Colonic mucosa (tissue), 4 donors: ENCODE data around the gene HTR2A. TPM values are rescaled to one million over a fixed set of nuclear protein-coding genes. Genes with fewer than 3 reads are reported as not detected.

Source experiments
- DNase-seq: peaks from one replicate; pipeline ENCODE4 v3.0.0-alpha.2; 2020
- H3K27ac ChIP-seq: fragments of 200-600 bp; one replicate; pipeline ENCODE4 v1.8.0; 2021
- H3K27me3 ChIP-seq: fragments of 200-600 bp; one replicate; pipeline ENCODE4 v1.8.0; 2021
- H3K36me3 ChIP-seq: fragments of 200-600 bp; one replicate; pipeline ENCODE4 v1.8.0; 2021
- H3K4me1 ChIP-seq: fragments of 200-600 bp; one replicate; pipeline ENCODE4 v1.8.0; 2021; ENCODE audit warnings: mild to moderate bottlenecking
- H3K4me3 ChIP-seq: fragments of 200-600 bp; one replicate; pipeline ENCODE4 v1.8.0; 2021
- H3K9ac ChIP-seq, 2 donors: one replicate each; pipeline ENCODE4 v1.7.0; 2013; ENCODE audit warnings: control low read depth in 2 of 2, low read depth in 2 of 2, low read length in 2 of 2
- H3K9me3 ChIP-seq: fragments of 200-600 bp; one replicate; pipeline ENCODE4 v1.8.0; 2021
- intact Hi-C: fragments of 100-400 bp; cut with DNase I; formaldehyde crosslinking; loops from one replicate; pipeline ENCODE4 v1.14.1; 2022
- total RNA-seq, 2 donors: library from RNA; stranded (reverse); fragmentation: NEBNext Ultra II Directional in 1 of 2; extraction: Animal tissue kit (Norgen Biotek cat#: 25700) in 1 of 2; gene quantifications; one replicate each; pipeline ENCODE4 v1.2.1, GENCODE V29; 2021
- TF ChIP-seq, protein P1 (sequence below): fragments of 200-600 bp; IDR thresholded peaks from one replicate; pipeline ENCODE4 v1.8.0; 2022; ENCODE audit warnings: antibody characterized with exemption, mild to moderate bottlenecking
- donor health status: healthy.
- donor health status: DM: no; HTN: no; CAD: no.
- donor health status: DM: no; HTN: no; CAD: no.

HTR2A gene
- total RNA-seq, 2 donors from 2014 or later = 0.19 to 0.35 TPM

DNA sequence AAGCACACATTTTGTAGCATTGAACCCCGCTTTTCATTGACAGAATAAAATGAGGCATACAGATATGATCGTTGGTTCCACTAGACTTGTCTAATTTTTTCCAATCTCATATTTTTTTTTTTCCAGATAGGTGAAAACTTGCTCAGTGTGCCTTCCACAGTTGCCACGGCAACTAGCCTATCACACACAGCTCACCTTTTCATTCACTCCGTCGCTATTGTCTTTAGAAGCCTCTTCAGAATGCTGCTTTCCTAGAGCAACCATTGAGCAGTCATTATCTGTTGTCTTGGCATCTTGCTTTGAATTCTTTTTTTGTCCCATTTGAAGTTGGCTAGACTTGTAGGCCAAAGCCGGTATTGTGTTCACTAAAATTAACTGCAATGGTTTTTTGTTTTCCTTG is 62.2 kb downstream of the HTR2A start:
- H3K4me3 ChIP-seq = no peak overlapping the region
- TF ChIP-seq, protein P1, sequence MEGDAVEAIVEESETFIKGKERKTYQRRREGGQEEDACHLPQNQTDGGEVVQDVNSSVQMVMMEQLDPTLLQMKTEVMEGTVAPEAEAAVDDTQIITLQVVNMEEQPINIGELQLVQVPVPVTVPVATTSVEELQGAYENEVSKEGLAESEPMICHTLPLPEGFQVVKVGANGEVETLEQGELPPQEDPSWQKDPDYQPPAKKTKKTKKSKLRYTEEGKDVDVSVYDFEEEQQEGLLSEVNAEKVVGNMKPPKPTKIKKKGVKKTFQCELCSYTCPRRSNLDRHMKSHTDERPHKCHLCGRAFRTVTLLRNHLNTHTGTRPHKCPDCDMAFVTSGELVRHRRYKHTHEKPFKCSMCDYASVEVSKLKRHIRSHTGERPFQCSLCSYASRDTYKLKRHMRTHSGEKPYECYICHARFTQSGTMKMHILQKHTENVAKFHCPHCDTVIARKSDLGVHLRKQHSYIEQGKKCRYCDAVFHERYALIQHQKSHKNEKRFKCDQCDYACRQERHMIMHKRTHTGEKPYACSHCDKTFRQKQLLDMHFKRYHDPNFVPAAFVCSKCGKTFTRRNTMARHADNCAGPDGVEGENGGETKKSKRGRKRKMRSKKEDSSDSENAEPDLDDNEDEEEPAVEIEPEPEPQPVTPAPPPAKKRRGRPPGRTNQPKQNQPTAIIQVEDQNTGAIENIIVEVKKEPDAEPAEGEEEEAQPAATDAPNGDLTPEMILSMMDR = no peak
- intact Hi-C loops = loop anchor here (5.0 to 10.0 kb wide), 2 partner anchors 140 to 938 kb away; no protein-coding TSS in a partner anchor
- DNase-seq = no peak
- no peaks in the 10 kb centered on the region for H3K36me3 ChIP-seq
- no peaks in the 10 kb centered on the region for H3K27me3 ChIP-seq
- no peak overlapping the region for H3K9ac ChIP-seq
- H3K4me1 ChIP-seq = no peaks in the 10 kb centered on the region
- no peak overlapping the region for H3K27ac ChIP-seq
- no peaks in the 10 kb centered on the region for H3K9me3 ChIP-seq

DNA sequence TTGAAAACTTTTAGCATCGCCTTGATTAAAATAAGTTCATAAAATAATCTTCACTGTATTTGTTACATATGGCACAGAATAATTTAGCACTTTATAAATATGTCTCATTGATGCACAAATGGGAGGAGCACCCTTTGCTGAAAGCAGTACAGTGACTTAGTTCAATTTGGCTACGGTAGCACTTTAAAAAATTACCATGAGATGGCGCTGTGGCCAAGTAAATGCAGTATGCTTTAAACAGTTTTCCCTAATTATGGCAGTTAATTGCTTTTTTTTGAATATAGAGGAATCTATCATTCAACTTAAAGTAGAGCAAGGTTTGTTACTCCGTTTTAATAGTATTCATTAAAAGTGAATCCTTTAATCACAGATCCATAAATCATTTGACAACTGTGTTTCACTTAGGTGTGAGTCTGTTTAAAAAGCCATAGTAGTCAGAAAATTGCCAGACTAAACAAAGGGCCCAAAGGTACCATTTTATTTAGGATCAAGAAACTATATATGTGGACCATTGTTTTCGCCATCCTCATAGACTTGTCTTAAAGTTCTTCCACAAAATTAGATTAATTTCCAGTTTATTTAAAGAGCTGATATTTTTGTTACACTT is 65.2 kb downstream of the HTR2A start:
- intact Hi-C loops = loop anchor here (5.0 to 10.0 kb wide), 2 partner anchors 143 to 941 kb away; no protein-coding TSS in a partner anchor
- H3K4me1 ChIP-seq = no peaks in the 10 kb centered on the region
- no peaks in the 10 kb centered on the region for H3K27me3 ChIP-seq
- no peaks in the 10 kb centered on the region for H3K9me3 ChIP-seq
- H3K27ac ChIP-seq = no peak overlapping the region
- TF ChIP-seq, protein P1 = peak; percentile 68
- no peak overlapping the region for H3K9ac ChIP-seq
- H3K36me3 ChIP-seq = no peaks in the 10 kb centered on the region
- no peak overlapping the region for H3K4me3 ChIP-seq
- peak; percentile 48 for DNase-seq

DNA sequence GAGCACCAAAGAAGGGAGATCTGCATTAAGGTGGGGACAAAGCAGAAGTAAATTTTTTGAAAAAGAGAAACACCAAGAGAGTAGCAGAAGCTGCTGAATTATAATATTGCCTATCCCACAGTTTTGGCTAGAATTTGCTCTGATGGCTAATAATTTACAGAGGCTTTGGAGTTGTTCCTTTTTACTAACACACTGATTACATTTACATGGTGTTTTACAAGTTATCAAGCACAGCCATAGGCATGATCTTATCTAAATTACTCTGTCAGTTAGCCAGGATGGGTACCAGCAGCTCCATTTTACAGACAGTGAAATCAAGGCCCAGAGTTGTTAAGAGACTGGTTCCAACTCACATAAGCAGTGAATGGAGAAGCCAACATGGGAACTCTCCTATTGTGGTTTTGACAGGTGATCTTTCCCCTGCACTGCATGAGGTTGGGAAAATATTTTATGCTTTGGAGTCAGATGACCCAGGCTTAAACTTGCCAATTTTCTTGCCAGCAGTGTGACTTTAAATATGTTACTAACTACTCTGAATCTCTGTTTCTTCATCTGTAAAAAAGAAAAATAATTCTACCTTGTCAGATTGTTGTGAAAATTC is 66.3 kb downstream of the HTR2A start:
- DNase-seq = no peak
- intact Hi-C loops = loop anchor here (5.0 to 10.0 kb wide), 2 partner anchors 144 to 942 kb away; no protein-coding TSS in a partner anchor
- TF ChIP-seq, protein P1 = no peak
- Histone ChIP-seq H3K36me3 (no peaks in the 10 kb centered on the region), H3K4me1 (no peaks in the 10 kb centered on the region), H3K27ac (no peak overlapping the region), H3K4me3 (no peak overlapping the region), H3K9me3 (no peaks in the 10 kb centered on the region), H3K9ac (no peak overlapping the region), H3K27me3 (no peaks in the 10 kb centered on the region)

DNA sequence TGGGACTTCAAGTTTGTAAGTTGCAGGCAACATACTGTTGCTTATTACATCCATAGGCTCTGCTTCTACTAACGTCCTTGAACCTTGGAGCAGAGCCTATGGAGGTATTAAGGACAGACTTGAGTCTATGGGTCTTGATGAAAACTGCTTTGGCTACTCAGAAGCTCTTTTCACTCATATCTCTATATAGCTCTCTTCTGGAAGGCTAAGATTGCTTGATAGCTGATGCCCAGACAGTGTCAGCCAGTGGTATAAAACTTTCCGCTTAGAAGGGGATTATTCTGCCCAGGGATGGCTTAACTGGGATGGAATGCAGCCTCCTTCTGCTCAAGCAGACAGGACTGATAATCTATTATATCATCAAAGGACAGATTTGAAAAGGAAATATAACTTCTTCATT is 74.3 kb downstream of the HTR2A start:
- Histone ChIP-seq H3K9me3 (no peaks in the 10 kb centered on the region), H3K27me3 (no peaks in the 10 kb centered on the region), H3K9ac (no peak overlapping the region), H3K36me3 (no peaks in the 10 kb centered on the region), H3K4me1 (no peaks in the 10 kb centered on the region), H3K27ac (no peak overlapping the region), H3K4me3 (no peak overlapping the region)
- no peak for DNase-seq
- intact Hi-C loops = no loop called here
- TF ChIP-seq, protein P1 = no peak

DNA sequence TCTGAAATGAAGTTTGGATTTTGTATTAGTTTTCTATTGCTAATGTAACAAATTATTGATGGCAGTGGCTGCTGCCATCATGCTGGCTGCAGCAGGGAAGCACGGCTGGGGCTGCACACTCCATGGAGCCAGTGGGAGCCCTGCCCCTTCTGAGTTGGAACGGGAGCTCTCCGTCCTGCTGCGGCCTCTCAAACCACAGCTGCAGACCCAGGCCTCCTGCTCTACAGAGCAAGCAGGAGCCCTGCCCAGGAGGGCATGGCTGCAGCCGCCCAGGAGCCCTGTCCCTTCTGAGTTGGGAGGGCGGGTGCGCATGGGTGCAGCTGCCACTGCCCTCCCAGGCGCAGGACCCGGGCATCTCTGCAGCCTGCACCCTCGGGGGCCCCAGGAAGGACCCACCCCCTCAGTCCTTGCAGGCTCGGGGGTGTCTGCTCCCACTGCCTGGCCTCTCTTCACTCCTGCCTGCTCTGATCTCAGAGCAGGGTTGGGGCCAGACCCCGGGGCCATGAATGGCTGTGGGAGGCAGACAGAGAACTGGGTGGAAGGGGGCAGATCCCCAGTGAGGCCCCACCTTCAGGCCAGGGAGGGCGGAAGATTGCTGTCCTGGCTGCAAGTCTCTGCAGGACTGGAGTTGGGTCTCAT is 78.9 kb downstream of the HTR2A start:
- Histone ChIP-seq H3K36me3 (no peaks in the 10 kb centered on the region), H3K4me1 (no peaks in the 10 kb centered on the region), H3K9ac (no peak overlapping the region), H3K4me3 (no peak overlapping the region), H3K27me3 (no peaks in the 10 kb centered on the region), H3K27ac (no peak overlapping the region), H3K9me3 (no peaks in the 10 kb centered on the region)
- intact Hi-C loops = no loop called here
- no peak for DNase-seq
- TF ChIP-seq, protein P1 = no peak
